ENCODE results near the gene ZBTB8OS. TPM values are rescaled to one million over a fixed set of nuclear protein-coding genes. Genes with fewer than 3 reads are reported as not detected.
"Not testable (repeated sequence)": the region's sequence is repeated elsewhere in the genome, so short reads cannot be mapped to it uniquely, and the experiment has no call there.

Gene ZBTB8OS
- 10 to 100 TPM; 14.1 to 27.6 (median 19.6) TPM for total RNA-seq
- long read RNA-seq, partial matches to known transcripts, result 0 of 8 reads
- long read RNA-seq, other reads (novel, unspliced or antisense), result 5 of 8 reads

GRCh38 chr1:32650248-32650751 is at the start of gene ZBTB8OS:
Gene ZBTB8OS (minus strand): TSS chr1:32650550. CDS start chr1:32650529, 21 bp downstream.
- ATAC-seq, result peak; percentile 84 to 90 (median 86)
- Histone ChIP-seq H3K27me3 (no peaks in the 10 kb centered on the region), H3K27ac (peak within 1 kb of the TSS; percentile 98 to 100 (median 99)), H3K4me1 (peaks cover 0 to 36% (median 5%) of the 10 kb centered on the region in 4 donors), H3K36me3 (peaks cover 0 to 22% (median 5%) of the 10 kb centered on the region in 4 donors), H3K9me3 (no peaks in the 10 kb centered on the region), H3K4me3 (peak within 1 kb of the TSS; percentile 69 to 94 (median 76))
- DNase-seq, result peak; percentile 93 to 94 (median 93)
- TF ChIP-seq CTCF (IDR thresholded peaks at IDR 0.05), result no peak
- peak; percentile 71 for TF ChIP-seq POLR2A (IDR thresholded peaks at IDR 0.05)
- under 1% methylated on average over 21 of the region's 21 CpGs for WGBS (ENCODE audit: insufficient coverage, low coverage, low lambda C conversion rate, missing lambda C conversion rate)
- intact Hi-C loops (cut with DNase I), result no loop called here

- intact Hi-C loops (cut with DNase I); H3K4me1 ChIP-seq; H3K4me3 ChIP-seq; H3K36me3 ChIP-seq; H3K9me3 ChIP-seq; H3K27me3 ChIP-seq; H3K27ac ChIP-seq; ATAC-seq: not testable (repeated sequence)
- peak in 1 of 3 donors; percentile 8 for DNase-seq
- WGBS (ENCODE audit: insufficient coverage, low coverage, low lambda C conversion rate, missing lambda C conversion rate), result 92% methylated on average over 2 of the region's 8 CpGs
These were observed 46.6 kb upstream of the ZBTB8OS start for GRCh38 chr1:32696996-32697395.

- DNase-seq (peak in 1 of 3 donors; percentile 3), ATAC-seq (no peak)
- no peaks in the 10 kb centered on the region for H3K27me3 ChIP-seq
- no peak for TF ChIP-seq CTCF (IDR thresholded peaks at IDR 0.05)
- no peak for TF ChIP-seq POLR2A (IDR thresholded peaks at IDR 0.05)
- no peaks in the 10 kb centered on the region for H3K36me3 ChIP-seq
- H3K9me3 ChIP-seq, result no peaks in the 10 kb centered on the region
- intact Hi-C loops (cut with DNase I), result no loop called here
- H3K27ac ChIP-seq, result no peak overlapping the region
- 90% methylated on average over 9 of the region's 9 CpGs for WGBS (ENCODE audit: insufficient coverage, low coverage, low lambda C conversion rate, missing lambda C conversion rate)
- H3K4me3 ChIP-seq, result no peak overlapping the region
- H3K4me1 ChIP-seq, result peaks cover 0 to 9% (median 2%) of the 10 kb centered on the region in 4 donors
These were observed 45.7 kb upstream of the ZBTB8OS start for GRCh38 chr1:32696041-32696440.

- DNase-seq, result peak; percentile 55 to 70 (median 65)
- intact Hi-C loops (cut with DNase I), result no loop called here
- no peak for TF ChIP-seq POLR2A (IDR thresholded peaks at IDR 0.05)
- TF ChIP-seq CTCF (IDR thresholded peaks at IDR 0.05), result no peak
- Histone ChIP-seq H3K9me3 (no peaks in the 10 kb centered on the region), H3K4me3 (no peak overlapping the region), H3K4me1 (peaks cover 0 to 9% (median 2%) of the 10 kb centered on the region in 4 donors), H3K27me3 (no peaks in the 10 kb centered on the region), H3K36me3 (no peaks in the 10 kb centered on the region), H3K27ac (no peak overlapping the region)
- ATAC-seq, result peak; percentile 49 to 74 (median 59)
- 73% methylated on average over 8 of the region's 17 CpGs for WGBS (ENCODE audit: insufficient coverage, low coverage, low lambda C conversion rate, missing lambda C conversion rate)
These were observed 45.0 kb upstream of the ZBTB8OS start for GRCh38 chr1:32695098-32695904.

Measured in right lobe of liver (tissue), 6 donors.